HG03039 (cell line): ENCODE results near the gene DNAJC17.

Source experiments
- ATAC-seq: cut with Tn5 transposase; IDR thresholded peaks from one replicate; pipeline ENCODE4 v1.9.1; 2021; ENCODE audit warnings: mild to moderate bottlenecking, moderate library complexity; ENCODE audit not compliant: unreplicated experiment

DNAJC17 gene

GRCh38 chr15:40792394-40792793 is 14.9 kb downstream of the DNAJC17 start:
- no peak for ATAC-seq

- ATAC-seq: no peak
Observed at GRCh38 chr15:40790718-40791117, 16.6 kb downstream of the DNAJC17 start.

GRCh38 chr15:40789999-40790398 is 17.3 kb downstream of the DNAJC17 start:
- no peak for ATAC-seq

GRCh38 chr15:40789119-40789518 is 18.2 kb downstream of the DNAJC17 start:
- ATAC-seq: no peak

- no peak for ATAC-seq
Observed at GRCh38 chr15:40787991-40788390, 19.3 kb downstream of the DNAJC17 start.

GRCh38 chr15:40787344-40787841 is 19.9 kb downstream of the DNAJC17 start:
- ATAC-seq: no peak

- no peak for ATAC-seq
Observed at GRCh38 chr15:40785814-40786213, 21.5 kb downstream of the DNAJC17 start.

- ATAC-seq: no peak
Observed at GRCh38 chr15:40785164-40785563, 22.1 kb downstream of the DNAJC17 start.

- peak; percentile 48 for ATAC-seq
Observed at GRCh38 chr15:40782609-40783227, 24.6 kb downstream of the DNAJC17 start.

- no peak for ATAC-seq
Observed at GRCh38 chr15:40776537-40777141, 30.6 kb downstream of the DNAJC17 start.

GRCh38 chr15:40775740-40776536 is 31.3 kb downstream of the DNAJC17 start:
- ATAC-seq: no peak

- ATAC-seq: no peak
Observed at GRCh38 chr15:40775007-40775406, 32.3 kb downstream of the DNAJC17 start.

GRCh38 chr15:40773902-40774301 is 33.4 kb downstream of the DNAJC17 start:
- no peak for ATAC-seq

GRCh38 chr15:40773496-40773895 is 33.8 kb downstream of the DNAJC17 start:
- ATAC-seq: no peak

- no peak for ATAC-seq
Observed at GRCh38 chr15:40772014-40772413, 35.3 kb downstream of the DNAJC17 start.

- ATAC-seq: no peak
Observed at GRCh38 chr15:40771242-40771641, 36.0 kb downstream of the DNAJC17 start.

- ATAC-seq: no peak
Observed at GRCh38 chr15:40770147-40770721, 37.0 kb downstream of the DNAJC17 start.

- ATAC-seq: no peak
Observed at GRCh38 chr15:40769274-40770146, 37.8 kb downstream of the DNAJC17 start, which contains the start of gene C15orf62. C15orf62 (plus strand) TSS chr15:40769980; CDS start chr15:40770496, 516 bp downstream.

GRCh38 chr15:40768521-40769273 is 38.6 kb downstream of the DNAJC17 start:
- no peak for ATAC-seq
